ENCODE results near the gene CORO2A.

GRCh38 chr9:98204692-98205091 is 12.3 kb upstream of the CORO2A start:
- TF ChIP-seq CTCF (IDR thresholded peaks at IDR 0.05) (no peak), RAD21 (IDR thresholded peaks at IDR 0.05; ENCODE audit: low read length) (no peak), MXI1 (IDR thresholded peaks at IDR 0.05; ENCODE audit: low read depth, low read length) (no peak), MEF2A (IDR thresholded peaks at IDR 0.05; ENCODE audit: borderline replicate concordance, low read depth) (no peak)
